ENCODE results near the gene NPIPB9.
"Not testable (repeated sequence)": the region's sequence is repeated elsewhere in the genome, so short reads cannot be mapped to it uniquely, and the experiment has no call there.

The NPIPB9 gene

GRCh38 chr16:28751487-28751886, at the start of gene NPIPB9:
Gene NPIPB9 (plus strand): TSS chr16:28751787.
- DNase-seq: not testable (repeated sequence)

DNA sequence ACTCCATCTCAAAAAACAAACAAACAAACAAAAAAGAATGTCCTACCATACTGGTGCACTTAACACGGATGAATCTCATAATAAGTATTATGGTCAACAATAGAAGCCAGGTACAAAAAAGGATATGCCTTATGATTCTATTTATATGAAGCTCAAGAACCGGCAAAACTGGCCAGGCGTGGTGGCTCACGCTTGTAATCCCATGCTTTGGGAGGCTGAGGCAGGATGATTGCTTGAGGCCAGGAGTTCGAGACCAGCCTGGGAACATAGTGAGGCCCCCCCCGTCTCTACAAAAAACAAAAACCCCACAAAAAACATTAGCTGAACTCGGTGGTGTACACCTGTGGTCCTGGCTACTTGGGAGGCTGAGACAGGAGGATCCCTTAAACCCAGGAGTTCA, 47.3 kb upstream of the NPIPB9 start:
- not testable (repeated sequence) for DNase-seq

- DNase-seq: not testable (repeated sequence)
Observed at GRCh38 chr16:28711220-28712083, 40.1 kb upstream of the NPIPB9 start, which contains the start of gene EIF3C. Gene EIF3C (plus strand): TSS chr16:28711464. CDS start chr16:28711687, 223 bp downstream.

DNA sequence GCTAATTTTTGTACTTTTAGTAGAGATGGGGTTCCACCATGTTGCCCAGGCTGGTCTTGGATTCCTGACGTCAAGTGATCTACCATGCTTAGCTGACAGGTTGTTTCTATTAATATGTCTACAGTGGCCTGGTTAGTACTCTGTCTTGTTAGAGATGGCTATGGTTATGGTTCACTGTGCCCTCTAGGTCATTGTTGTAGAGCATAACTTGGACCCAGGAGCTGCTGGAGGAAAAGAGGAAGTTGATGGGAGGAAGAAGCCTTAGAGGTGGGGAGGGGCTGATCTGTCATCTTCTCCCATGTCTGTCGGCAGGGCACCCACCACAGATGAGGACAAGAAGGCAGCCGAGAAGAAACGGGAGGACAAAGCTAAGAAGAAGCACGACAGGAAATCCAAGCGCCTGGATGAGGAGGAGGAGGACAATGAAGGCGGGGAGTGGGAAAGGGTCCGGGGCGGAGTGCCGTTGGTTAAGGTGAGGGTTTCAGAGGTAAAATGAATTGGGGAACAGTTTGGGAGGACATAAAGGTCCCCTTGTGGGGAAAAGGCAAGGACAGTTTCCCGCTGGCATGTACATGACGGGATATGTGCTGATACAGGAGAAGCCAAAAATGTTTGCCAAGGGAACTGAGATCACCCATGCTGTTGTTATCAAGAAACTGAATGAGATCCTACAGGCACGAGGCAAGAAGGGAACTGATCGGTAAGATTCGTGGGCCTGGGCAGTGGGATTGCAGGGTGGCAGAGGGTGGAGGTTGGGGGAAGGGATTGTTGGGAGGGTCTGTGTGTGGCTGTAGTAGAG, 28.5 kb upstream of the NPIPB9 start:
- DNase-seq: not testable (repeated sequence)

DNA sequence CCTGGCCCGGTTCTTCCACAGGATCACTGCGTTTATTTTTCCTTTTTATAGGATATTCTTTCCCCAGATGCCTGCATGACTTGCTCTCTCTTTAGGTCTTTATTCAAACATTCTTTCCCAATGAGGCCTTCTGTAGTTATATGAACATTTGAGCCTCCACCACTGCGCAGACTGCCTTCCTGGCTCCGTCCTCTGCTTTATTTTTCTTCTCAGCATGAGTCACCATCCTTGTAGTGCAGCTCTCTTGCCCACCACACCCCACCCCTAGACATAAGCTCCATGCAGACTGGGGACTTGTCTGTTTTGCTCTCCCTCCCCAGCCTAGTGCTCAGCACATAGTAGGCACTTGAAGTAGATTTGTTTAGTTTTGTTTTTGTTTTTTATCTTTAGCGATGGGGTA, 20.3 kb upstream of the NPIPB9 start:
- not testable (repeated sequence) for DNase-seq

GRCh38 chr16:28732455-28733124, 19.0 kb upstream of the NPIPB9 start:
- DNase-seq: not testable (repeated sequence)

GRCh38 chr16:28739787-28740186, 11.8 kb upstream of the NPIPB9 start:
- not testable (repeated sequence) for DNase-seq

- DNase-seq: not testable (repeated sequence)
Observed at GRCh38 chr16:28740631-28741030, 11.0 kb upstream of the NPIPB9 start.

- DNase-seq: not testable (repeated sequence)
Observed at GRCh38 chr16:28741295-28741694, 10.3 kb upstream of the NPIPB9 start.

GRCh38 chr16:28746618-28747350, 4.8 kb upstream of the NPIPB9 start:
- not testable (repeated sequence) for DNase-seq

DNA sequence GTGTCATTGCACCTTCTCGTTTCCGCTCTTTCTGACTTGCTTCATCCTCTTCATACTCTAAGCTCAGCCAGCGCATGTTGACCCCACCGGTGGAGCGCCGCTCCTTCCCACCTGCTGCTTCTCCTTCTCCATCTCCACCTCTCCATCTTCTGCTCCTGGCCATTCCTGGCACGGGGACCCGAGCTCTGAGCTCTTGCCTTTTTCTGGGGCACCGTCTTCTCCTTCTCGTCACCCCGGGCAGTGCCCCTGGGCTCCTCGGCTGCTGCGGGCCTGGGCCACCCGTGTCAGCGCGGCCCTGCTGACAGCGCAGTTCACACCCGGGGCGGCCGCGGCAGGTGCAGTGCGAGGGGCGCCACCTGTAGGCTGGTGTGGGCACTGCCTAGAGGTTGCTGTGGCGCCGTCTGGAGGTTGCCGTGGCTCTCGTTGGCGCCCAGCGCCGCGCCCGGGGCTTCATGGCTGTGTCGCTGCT, 1.6 kb upstream of the NPIPB9 start:
- DNase-seq: peak; percentile 61

DNA sequence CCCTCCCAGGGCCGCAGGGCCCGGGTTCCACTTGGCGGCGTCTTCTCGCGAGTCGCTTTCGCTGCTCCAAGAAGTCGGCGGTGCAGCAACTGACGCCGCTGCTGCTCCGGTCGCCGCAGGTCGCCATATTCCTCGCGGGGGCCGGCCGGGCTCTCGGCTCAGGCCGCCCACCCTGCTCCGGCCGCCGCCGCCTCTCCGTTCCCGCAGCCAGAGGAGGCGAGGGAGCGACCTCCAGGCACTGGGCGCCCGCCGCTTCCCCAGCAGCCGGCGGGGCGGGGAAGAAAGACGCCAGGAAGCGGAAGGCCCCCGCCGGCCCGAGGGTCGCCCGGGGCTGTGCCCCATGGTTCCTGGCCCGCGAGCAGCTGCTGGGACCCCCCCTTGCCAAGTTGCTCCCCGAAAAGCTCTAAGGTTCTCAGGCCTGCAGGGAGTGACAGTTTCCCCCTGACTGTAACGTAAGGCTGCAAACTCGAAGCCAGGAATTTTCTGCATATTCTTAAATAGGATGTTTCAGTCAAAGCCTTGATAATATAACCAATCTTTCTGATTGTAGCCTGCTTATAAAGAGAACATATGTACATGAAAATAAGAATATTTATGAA, 1.0 kb upstream of the NPIPB9 start:
- not testable (repeated sequence) for DNase-seq

DNA sequence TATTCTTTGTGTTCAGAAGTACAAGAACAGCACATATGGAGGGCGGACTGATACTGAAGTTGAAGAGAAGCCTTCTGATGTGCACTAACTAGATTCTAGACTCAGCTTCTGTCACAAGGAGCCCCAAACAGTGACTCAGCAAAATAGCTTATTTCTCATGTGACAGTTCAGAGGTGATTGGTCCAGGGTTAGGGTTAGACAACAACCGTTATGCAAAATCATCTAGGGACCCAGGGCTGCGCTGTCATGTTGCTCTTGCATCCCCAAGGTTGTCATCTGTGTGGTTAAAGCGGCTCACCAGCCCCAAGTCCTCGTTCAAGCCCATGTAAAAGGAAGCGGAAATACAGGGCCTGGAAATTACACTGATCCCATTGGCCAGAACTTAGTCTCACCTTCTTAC, 30.1 kb downstream of the NPIPB9 start:
- DNase-seq: not testable (repeated sequence)

DNA sequence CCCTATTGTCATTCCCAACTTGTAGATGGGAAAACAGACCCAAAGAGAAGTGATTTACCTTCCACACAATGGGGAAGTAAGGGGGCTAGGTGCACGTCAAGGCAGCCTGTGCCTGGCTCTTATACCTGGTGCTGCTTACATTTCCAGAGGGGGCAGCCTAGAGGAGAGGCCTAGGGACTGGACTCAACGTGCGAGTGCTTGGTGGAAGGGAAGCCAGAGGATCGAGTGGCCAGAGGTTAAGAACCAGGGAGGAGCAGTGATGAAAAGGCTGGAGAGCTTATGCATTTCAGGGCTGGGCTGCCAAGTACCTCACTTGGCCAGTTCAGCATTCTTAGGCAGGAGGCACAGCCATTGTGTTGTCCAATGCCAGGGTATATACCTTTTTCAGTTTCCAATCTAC, 30.8 kb downstream of the NPIPB9 start:
- DNase-seq: not testable (repeated sequence)

- DNase-seq: peak; percentile 77
Observed at GRCh38 chr16:28802235-28803019, 50.8 kb downstream of the NPIPB9 start.

DNA sequence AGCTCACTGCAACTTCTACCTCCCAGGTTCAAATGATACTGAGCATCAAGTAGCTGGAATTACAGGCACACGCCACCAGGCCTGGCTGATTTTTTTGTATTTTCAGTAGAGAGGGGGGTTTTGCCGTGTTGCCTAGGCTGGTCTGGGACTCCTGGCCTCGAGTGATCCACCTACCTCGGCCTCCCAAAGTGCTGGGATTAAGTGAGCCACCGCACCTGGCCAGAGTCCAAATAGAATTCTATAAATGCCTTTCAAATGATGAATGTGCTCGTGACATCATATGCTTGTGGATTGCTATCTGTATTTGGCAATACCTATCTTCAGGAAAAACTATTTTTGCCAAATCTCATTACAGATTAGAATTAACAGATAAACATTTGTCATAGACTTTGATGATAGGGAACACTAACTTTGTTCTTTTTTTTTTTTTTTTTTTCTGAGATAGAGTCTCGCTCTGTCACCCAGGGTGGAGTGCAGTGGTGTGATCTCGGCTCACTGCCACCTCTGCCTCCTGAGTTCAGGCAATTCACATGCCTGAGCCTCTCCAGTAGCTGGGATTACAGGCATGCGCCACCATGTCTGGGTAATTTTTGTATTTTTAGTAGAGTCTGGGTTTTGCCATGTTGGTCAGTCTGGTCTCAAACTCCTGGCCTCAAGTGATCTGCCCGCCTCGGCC, 56.0 kb downstream of the NPIPB9 start:
- not testable (repeated sequence) for DNase-seq

GRCh38 chr16:28820016-28820415, 68.4 kb downstream of the NPIPB9 start:
- DNase-seq: no peak

GRCh38 chr16:28820546-28820945, 69.0 kb downstream of the NPIPB9 start:
- not testable (repeated sequence) for DNase-seq

- DNase-seq: no peak
Observed at GRCh38 chr16:28821874-28822519, 70.4 kb downstream of the NPIPB9 start.
